GM18505 (cell line): ENCODE measurements around the gene NFATC1.
"Not testable (repeated sequence)": the region's sequence is repeated elsewhere in the genome, so short reads cannot be mapped to it uniquely, and the experiment has no call there.

Experiments used
- ATAC-seq: cut with Tn5 transposase; IDR thresholded peaks from one replicate; pipeline ENCODE4 v1.9.1; 2021; ENCODE audit not compliant: unreplicated experiment
- POLR2A ChIP-seq: IDR thresholded peaks from 4 replicates; pipeline ENCODE4 v1.6.1; 2011; ENCODE audit warnings: borderline replicate concordance; ENCODE audit not compliant: insufficient read depth, insufficient read length; ENCODE audit errors: extremely low read depth

NFATC1 gene

DNA sequence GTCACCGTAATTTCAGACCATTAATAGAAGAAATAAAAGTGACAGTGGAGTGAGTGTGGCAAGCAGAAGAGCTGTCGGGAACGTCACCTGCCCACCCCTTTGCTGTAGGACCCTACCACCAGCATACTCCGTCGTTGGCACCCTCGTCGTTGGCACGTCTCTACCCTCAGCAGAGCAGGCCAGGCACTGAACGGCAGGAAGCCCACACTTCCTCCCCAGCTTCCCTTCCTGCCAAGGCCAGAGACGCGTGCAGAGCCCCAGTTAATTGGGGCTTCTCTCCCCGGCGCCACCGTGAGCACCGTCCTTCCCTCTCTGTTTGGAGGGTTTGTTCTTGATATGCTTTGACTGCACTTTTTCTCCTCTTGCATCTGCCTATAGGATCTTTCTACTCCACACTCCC, 27.0 kb upstream of the NFATC1 start:
- no peak for TF ChIP-seq POLR2A
- ATAC-seq: no peak

DNA sequence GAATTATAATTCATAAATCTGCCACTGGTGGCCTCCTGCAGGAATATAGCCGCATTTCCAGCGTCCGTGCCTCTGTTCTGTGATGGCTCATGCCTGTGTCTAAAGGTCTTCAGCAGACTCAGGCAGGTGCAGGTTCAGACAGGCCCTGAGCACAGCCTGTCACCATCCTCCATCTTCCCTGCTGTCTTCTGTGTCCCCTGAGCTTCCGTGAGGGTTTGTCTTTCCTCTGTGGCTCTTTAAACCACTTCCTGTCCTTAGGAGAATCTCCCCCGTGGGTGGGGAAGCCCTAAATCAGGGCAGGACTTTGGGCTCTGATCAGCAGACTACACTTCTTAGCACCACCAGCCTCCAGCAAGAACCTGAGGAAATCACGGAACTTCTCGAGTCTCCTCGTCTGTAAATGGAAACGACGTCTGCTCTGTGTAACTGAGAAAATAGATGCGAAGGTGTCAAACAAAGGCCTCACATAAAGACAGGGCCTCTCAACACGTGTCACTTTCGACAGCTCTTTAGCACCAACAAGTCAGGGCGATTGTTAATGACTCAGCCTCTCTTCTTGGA, 24.1 kb upstream of the NFATC1 start:
- TF ChIP-seq POLR2A: no peak
- no peak for ATAC-seq

- no peak for ATAC-seq
- no peak for TF ChIP-seq POLR2A
Measured at GRCh38 chr18:79372461-79372860, 23.3 kb upstream of the NFATC1 start.

DNA sequence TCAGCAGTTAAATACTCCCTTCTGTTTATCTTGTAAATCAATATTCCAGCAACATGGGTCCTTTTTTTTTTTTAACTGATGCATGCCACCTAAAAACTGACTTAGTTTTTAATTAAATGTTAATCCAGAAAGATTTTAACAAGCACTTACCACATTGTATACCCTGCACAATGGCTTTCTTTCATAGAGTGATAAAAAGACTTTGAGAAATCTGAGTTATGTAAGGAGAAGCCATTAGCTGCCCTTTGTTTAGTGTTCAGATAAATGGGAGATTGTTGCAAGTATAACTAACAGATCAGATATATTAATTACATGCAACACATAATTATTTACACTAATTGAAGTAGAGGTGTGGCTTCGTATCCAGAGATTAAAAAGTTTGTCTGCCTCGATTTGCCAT, 22.7 kb upstream of the NFATC1 start:
- ATAC-seq: no peak
- no peak for TF ChIP-seq POLR2A

- ATAC-seq: no peak
- TF ChIP-seq POLR2A: no peak
Measured at GRCh38 chr18:79373736-79374135, 22.0 kb upstream of the NFATC1 start.

- TF ChIP-seq POLR2A: no peak
Measured at GRCh38 chr18:79374408-79375171, 21.1 kb upstream of the NFATC1 start.

GRCh38 chr18:79375441-79376154, 20.1 kb upstream of the NFATC1 start:
- no peak for TF ChIP-seq POLR2A
- no peak for ATAC-seq

More at GRCh38 chr18:79374408-79375171, 21.1 kb upstream of the NFATC1 start:
- ATAC-seq: peak; percentile 76

- not testable (repeated sequence) for ATAC-seq
Measured at GRCh38 chr18:79376661-79377060, 19.1 kb upstream of the NFATC1 start.

- TF ChIP-seq POLR2A: no peak
- ATAC-seq: no peak
Measured at GRCh38 chr18:79377187-79377891, 18.4 kb upstream of the NFATC1 start.

DNA sequence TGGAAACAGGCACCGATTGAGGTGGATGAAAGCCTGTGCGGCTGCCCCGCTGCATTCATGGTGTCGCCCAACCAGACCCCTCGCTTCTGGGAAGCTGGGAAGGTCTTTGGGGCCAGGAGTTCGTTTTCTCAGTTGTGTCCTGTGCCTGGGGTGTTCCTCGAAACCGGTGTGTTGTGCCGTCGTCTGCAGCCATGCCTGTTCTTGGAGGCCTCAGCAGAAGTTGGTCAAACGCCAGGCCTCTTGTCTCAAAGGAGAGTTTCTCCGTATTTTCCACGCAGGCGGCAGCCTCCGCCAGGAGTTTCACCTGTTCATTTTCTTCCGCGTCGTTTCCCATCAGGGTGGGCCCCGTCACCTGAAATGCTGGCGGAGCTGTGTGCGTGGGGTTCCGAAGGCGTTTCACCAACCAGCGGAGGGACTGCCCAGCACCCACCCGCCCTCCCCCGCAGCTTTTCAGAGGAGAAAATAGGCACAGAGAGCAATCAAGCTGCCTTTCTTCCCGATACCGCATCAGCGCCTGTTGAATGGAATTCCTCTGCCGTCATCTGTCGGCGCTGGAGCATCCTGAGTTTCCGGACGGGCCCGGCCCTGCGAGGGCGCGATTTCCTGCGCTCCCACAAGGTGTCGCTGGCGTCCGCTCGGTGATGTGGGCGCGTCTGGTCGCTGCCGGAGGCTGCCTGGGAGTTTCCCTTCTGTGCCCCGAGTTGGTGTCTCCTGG, 17.0 kb upstream of the NFATC1 start:
- no peak for TF ChIP-seq POLR2A
- peak; percentile 61 for ATAC-seq

DNA sequence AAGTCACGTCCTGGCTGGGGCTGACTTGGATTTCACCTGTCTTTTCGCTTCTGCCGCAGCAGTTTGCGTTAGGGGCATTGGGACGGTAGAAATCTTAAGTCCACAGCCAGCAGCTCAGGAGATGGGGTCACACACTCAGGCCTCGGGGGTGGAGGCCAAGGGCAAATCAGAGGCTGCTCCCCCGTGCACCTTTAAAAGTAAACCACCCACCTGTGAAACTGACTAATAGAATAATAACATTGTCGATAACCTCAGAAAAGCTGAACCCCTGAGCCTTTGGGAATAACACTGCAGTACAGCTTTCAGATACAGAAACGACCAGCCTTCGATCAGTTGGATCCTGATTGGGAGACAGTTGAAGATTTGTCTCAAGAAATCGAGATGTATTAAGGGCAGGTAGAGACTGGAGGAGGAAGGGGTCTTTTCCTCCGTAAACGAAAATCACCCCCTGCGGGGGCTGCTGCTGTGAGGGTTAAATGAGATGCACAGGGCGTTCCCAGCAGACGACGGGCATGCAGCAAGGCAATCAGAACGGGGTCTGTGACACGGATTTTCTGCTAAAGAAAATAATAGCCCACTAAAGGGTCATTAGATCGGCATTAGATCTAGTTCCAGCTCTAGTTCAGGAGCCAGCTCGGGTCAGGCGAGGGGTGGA, 16.4 kb upstream of the NFATC1 start:
- TF ChIP-seq POLR2A: no peak

More for the DNA sequence above, 16.4 kb upstream of the NFATC1 start:
- no peak for ATAC-seq
